GM12878 (cell line): ENCODE measurements around the gene PDCD10.

ENCODE experiments used
- BHLHE40 ChIP-seq, 2 experiments: fragments of 450-650 bp in 1 of 2; IDR thresholded peaks; 2 replicates each; pipeline ENCODE4 v1.6.1; 2011 to 2017; ENCODE audit warnings: low read depth in 2 of 2, borderline replicate concordance in 1 of 2, improper control_type of control experiment in 1 of 2, low read length in 1 of 2, mild to moderate bottlenecking in 1 of 2
- CHD4 ChIP-seq: fragments of 200-600 bp; sonication (generic); IDR thresholded peaks from 2 replicates; pipeline ENCODE4 v1.6.1; 2016; ENCODE audit warnings: mild to moderate bottlenecking
- EP300 ChIP-seq, 2 experiments: fragments of 150-350 bp in 1 of 2; IDR thresholded peaks; 2 replicates each; pipeline ENCODE4 v1.6.1; 2011 to 2012; ENCODE audit warnings: low read depth in 2 of 2, low read length in 2 of 2, borderline replicate concordance in 1 of 2, improper control_type of control experiment in 1 of 2, inconsistent platforms in 1 of 2; ENCODE audit not compliant: control insufficient read depth in 1 of 2
- HDGF ChIP-seq: fragments of 450-650 bp; IDR thresholded peaks from 2 replicates; pipeline ENCODE4 v1.6.1; 2016; ENCODE audit warnings: antibody characterized with exemption
- IKZF2 ChIP-seq, 2 experiments: fragments of 450-650 bp; IDR thresholded peaks; 2 replicates each; pipeline ENCODE4 v1.6.1; 2017; ENCODE audit warnings: mild to moderate bottlenecking in 2 of 2, moderate library complexity in 2 of 2
- JUND ChIP-seq: IDR thresholded peaks from 2 replicates; pipeline ENCODE4 v1.6.1; 2012; ENCODE audit warnings: low read depth, mild to moderate bottlenecking, low read length, improper control_type of control experiment, moderate library complexity
- MYC ChIP-seq: IDR thresholded peaks from 2 replicates; pipeline ENCODE4 v1.6.1; 2011; ENCODE audit warnings: mild to moderate bottlenecking, low read length, moderate library complexity, inconsistent platforms; ENCODE audit not compliant: insufficient read depth, insufficient replicate concordance, insufficient read length, severe bottlenecking
- NFYA ChIP-seq: IDR thresholded peaks from 2 replicates; pipeline ENCODE4 v1.6.1; 2011; ENCODE audit warnings: low read depth, mild to moderate bottlenecking, low read length, improper control_type of control experiment, borderline replicate concordance
- NR2C2 ChIP-seq: IDR thresholded peaks from 2 replicates; pipeline ENCODE4 v1.6.1; 2011; ENCODE audit warnings: borderline replicate concordance, low read depth; ENCODE audit not compliant: control insufficient read depth, insufficient read length
- SIX5 ChIP-seq: IDR thresholded peaks from 2 replicates; pipeline ENCODE4 v1.6.1; 2011; ENCODE audit warnings: mild to moderate bottlenecking, low read depth, low read length, moderate library complexity; ENCODE audit not compliant: severe bottlenecking
- TF ChIP-seq, protein P1 (sequence below), 3 experiments: IDR thresholded peaks in 2 of 3; conservative IDR thresholded peaks in 1 of 3; 2 replicates each; pipeline ENCODE4 v1.5.1; 2011; ENCODE audit warnings: low read depth in 3 of 3, low read length in 3 of 3, mild to moderate bottlenecking in 3 of 3, control low read depth in 2 of 3, moderate library complexity in 2 of 3, inconsistent platforms in 1 of 3, mixed read lengths in 1 of 3; ENCODE audit not compliant: control insufficient read depth in 2 of 3, insufficient read depth in 1 of 3; ENCODE audit errors: extremely low read depth in 1 of 3

DNA sequence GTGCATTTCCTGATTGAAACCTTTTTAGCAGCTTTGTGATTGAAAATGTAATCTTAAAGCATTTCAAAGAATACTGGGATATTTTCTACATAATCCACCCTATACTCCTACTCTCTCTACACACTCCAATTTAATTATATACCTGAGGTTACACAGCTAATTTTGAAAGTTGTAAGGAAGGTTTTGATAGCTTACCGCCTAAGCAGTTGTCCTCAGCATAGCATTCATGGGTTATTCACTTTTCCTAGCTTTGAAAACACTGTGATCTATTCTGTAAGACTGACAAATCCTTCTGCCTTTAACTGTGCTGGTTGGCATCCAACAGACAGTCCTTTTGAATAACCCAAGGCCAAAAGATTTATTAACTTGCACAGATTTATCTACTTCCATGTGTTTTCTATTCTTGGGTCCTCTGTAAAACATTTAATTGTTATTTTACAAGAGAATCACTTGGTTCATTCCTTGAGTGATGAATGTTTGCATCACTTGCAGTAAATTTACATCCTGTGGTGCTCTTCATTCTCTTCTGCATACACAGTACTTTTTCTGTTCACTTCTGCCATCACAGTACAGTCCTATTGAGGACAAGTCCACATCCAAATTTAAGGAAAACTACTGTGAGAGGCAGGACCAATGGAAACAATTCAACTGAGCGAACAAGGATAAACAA lies 45.7 kb upstream of the PDCD10 start:
- no peak for TF ChIP-seq NR2C2
- no peak for TF ChIP-seq SIX5
- no peak for TF ChIP-seq NFYA
- TF ChIP-seq, protein P1, sequence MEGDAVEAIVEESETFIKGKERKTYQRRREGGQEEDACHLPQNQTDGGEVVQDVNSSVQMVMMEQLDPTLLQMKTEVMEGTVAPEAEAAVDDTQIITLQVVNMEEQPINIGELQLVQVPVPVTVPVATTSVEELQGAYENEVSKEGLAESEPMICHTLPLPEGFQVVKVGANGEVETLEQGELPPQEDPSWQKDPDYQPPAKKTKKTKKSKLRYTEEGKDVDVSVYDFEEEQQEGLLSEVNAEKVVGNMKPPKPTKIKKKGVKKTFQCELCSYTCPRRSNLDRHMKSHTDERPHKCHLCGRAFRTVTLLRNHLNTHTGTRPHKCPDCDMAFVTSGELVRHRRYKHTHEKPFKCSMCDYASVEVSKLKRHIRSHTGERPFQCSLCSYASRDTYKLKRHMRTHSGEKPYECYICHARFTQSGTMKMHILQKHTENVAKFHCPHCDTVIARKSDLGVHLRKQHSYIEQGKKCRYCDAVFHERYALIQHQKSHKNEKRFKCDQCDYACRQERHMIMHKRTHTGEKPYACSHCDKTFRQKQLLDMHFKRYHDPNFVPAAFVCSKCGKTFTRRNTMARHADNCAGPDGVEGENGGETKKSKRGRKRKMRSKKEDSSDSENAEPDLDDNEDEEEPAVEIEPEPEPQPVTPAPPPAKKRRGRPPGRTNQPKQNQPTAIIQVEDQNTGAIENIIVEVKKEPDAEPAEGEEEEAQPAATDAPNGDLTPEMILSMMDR (IDR thresholded peaks at IDR 0.05 in 2 of 3, conservative IDR thresholded peaks at IDR 0.05 in 1 of 3; ENCODE audit: control insufficient read depth in 2 of 3, extremely low read depth in 1 of 3, insufficient read depth in 1 of 3, low read depth in 3 of 3, low read length in 3 of 3) = no peak
- TF ChIP-seq IKZF2 (IDR thresholded peaks at IDR 0.05) = no peak
- no peak for TF ChIP-seq JUND
- no peak for TF ChIP-seq HDGF
- no peak for TF ChIP-seq EP300 (IDR thresholded peaks at IDR 0.05; ENCODE audit: borderline replicate concordance in 1 of 2, control insufficient read depth in 1 of 2, low read depth in 2 of 2, low read length in 2 of 2)
- TF ChIP-seq MYC = no peak
- no peak for TF ChIP-seq CHD4
- TF ChIP-seq BHLHE40 (IDR thresholded peaks at IDR 0.05; ENCODE audit: borderline replicate concordance in 1 of 2, low read depth in 2 of 2, low read length in 1 of 2) = no peak
